WTC11 (cell line): ENCODE measurements around the gene FUT2. TPM values are rescaled to one million over a fixed set of nuclear protein-coding genes. Genes with fewer than 3 reads are reported as not detected.

Source experiments
- ATAC-seq: fragments of 200-7000 bp; cut with Tn5 transposase; 2 replicates; pipeline ENCODE4 v1.10.0; 2021; ENCODE audit warnings: mild to moderate bottlenecking, moderate library complexity
- CTCF ChIA-PET: fragments of 300-600 bp; sonication (Branson Sonifier 250); formaldehyde crosslinking; loops from one replicate; lab custom pipeline; 2021; ENCODE audit warnings: antibody characterized with exemption; lab: Charles Lee
- POLR2A ChIA-PET: fragments of 350-600 bp; sonication (Branson Sonifier 250); formaldehyde crosslinking; loops from one replicate; lab custom pipeline; 2021; ENCODE audit warnings: antibody characterized with exemption; lab: Charles Lee
- DNase-seq: peaks from one replicate; pipeline ENCODE4 v3.0.0; 2021; ENCODE audit warnings: low spot score
- H3K27ac Mint-ChIP-seq: 2 replicates; pipeline ENCODE4 v1.8.0; 2021; ENCODE audit warnings: mixed read lengths
- H3K27me3 Mint-ChIP-seq: 2 replicates; pipeline ENCODE4 v1.8.0; 2021; ENCODE audit warnings: low read depth, mild to moderate bottlenecking, moderate library complexity, mixed read lengths
- H3K36me3 Mint-ChIP-seq: 2 replicates; pipeline ENCODE4 v1.8.0; 2021; ENCODE audit warnings: mixed read lengths
- H3K4me1 Mint-ChIP-seq: 2 replicates; pipeline ENCODE4 v1.8.0; 2022; ENCODE audit warnings: mixed read lengths
- H3K4me3 Mint-ChIP-seq: 2 replicates; pipeline ENCODE4 v1.8.0; 2021; ENCODE audit warnings: mild to moderate bottlenecking, moderate library complexity, mixed read lengths
- H3K9me3 Mint-ChIP-seq: 2 replicates; pipeline ENCODE4 v1.8.0; 2021; ENCODE audit warnings: mixed read lengths
- ESRRA ChIP-seq: sonication (generic); formaldehyde crosslinking; IDR thresholded peaks from 2 replicates; pipeline ENCODE4 v1.8.1; 2022; ENCODE audit warnings: mild to moderate bottlenecking, missing genetic modification reagents, borderline replicate concordance
- FOXP4 ChIP-seq: sonication (generic); formaldehyde crosslinking; IDR thresholded peaks from 2 replicates; pipeline ENCODE4 v1.8.0; 2022; ENCODE audit warnings: mild to moderate bottlenecking, missing genetic modification reagents
- NFE2L1 ChIP-seq: sonication (generic); formaldehyde crosslinking; IDR thresholded peaks from 2 replicates; pipeline ENCODE4 v1.8.1; 2023; ENCODE audit warnings: missing genetic modification reagents
- NFYB ChIP-seq: sonication (generic); formaldehyde crosslinking; conservative IDR thresholded peaks from 2 replicates; pipeline ENCODE4 v1.8.0; 2022; ENCODE audit warnings: low read depth, missing genetic modification reagents
- NR1H2 ChIP-seq: sonication (generic); formaldehyde crosslinking; IDR thresholded peaks from 2 replicates; pipeline ENCODE4 v1.9.0; 2021; ENCODE audit warnings: mild to moderate bottlenecking, moderate library complexity, missing genetic modification reagents
- NR3C1 ChIP-seq: sonication (generic); formaldehyde crosslinking; conservative IDR thresholded peaks from 2 replicates; pipeline ENCODE4 v1.8.1; 2023; ENCODE audit warnings: low read depth, mild to moderate bottlenecking, missing genetic modification reagents
- OVOL2 ChIP-seq: fragments of 250-450 bp; sonication (Bioruptor Pico); IDR thresholded peaks from 2 replicates; pipeline ENCODE4 v1.9.0; 2021; ENCODE audit warnings: mild to moderate bottlenecking, borderline replicate concordance
- RORB ChIP-seq: fragments of 250-450 bp; sonication (Bioruptor Pico); IDR thresholded peaks from 2 replicates; pipeline ENCODE4 v1.9.0; 2021; ENCODE audit warnings: mild to moderate bottlenecking
- SMAD3 ChIP-seq: sonication (generic); formaldehyde crosslinking; IDR thresholded peaks from 2 replicates; pipeline ENCODE4 v1.8.0; 2022; ENCODE audit warnings: missing genetic modification reagents, mild to moderate bottlenecking, borderline replicate concordance
- SMAD4 ChIP-seq: sonication (generic); formaldehyde crosslinking; IDR thresholded peaks from 2 replicates; pipeline ENCODE4 v1.8.0; 2022; ENCODE audit warnings: mild to moderate bottlenecking, missing genetic modification reagents
- TEAD1 ChIP-seq: sonication (generic); formaldehyde crosslinking; IDR thresholded peaks from 2 replicates; pipeline ENCODE4 v1.8.0; 2022; ENCODE audit warnings: mild to moderate bottlenecking, missing genetic modification reagents
- TP53 ChIP-seq: sonication (generic); formaldehyde crosslinking; IDR thresholded peaks from 2 replicates; pipeline ENCODE4 v1.8.1; 2023; ENCODE audit warnings: mild to moderate bottlenecking, missing genetic modification reagents
- USF1 ChIP-seq: sonication (generic); formaldehyde crosslinking; IDR thresholded peaks from 2 replicates; pipeline ENCODE4 v1.8.0; 2022; ENCODE audit warnings: mild to moderate bottlenecking, missing genetic modification reagents
- ZNF138 ChIP-seq: sonication (generic); formaldehyde crosslinking; conservative IDR thresholded peaks from 2 replicates; pipeline ENCODE4 v1.8.1; 2022; ENCODE audit warnings: mild to moderate bottlenecking, moderate library complexity, missing genetic modification reagents
- ZNF671 ChIP-seq: fragments of 250-450 bp; sonication (Bioruptor Pico); IDR thresholded peaks from 2 replicates; pipeline ENCODE4 v1.8.0; 2021; ENCODE audit warnings: mild to moderate bottlenecking
- total RNA-seq: library from RNA; stranded (reverse); gene quantifications from 3 replicates; pipeline ENCODE4 v1.2.3, GENCODE V29; 2021
- TF ChIP-seq, protein P1 (sequence below): fragments of 250-450 bp; sonication (Bioruptor Pico); IDR thresholded peaks from 2 replicates; pipeline ENCODE4 v1.9.0; 2021; ENCODE audit warnings: moderate library complexity, mild to moderate bottlenecking, inconsistent platforms, borderline replicate concordance
- TF ChIP-seq, protein P2 (sequence below): sonication (generic); formaldehyde crosslinking; conservative IDR thresholded peaks from 2 replicates; pipeline ENCODE4 v1.8.1; 2023; ENCODE audit warnings: mild to moderate bottlenecking, low read depth, missing genetic modification reagents, moderate library complexity
- TF ChIP-seq, protein P3 (sequence below): sonication (generic); formaldehyde crosslinking; IDR thresholded peaks from 2 replicates; pipeline ENCODE4 v1.8.1; 2022; ENCODE audit warnings: mild to moderate bottlenecking, missing genetic modification reagents, moderate library complexity, borderline replicate concordance
- TF ChIP-seq, protein P4 (sequence below): sonication (generic); formaldehyde crosslinking; IDR thresholded peaks from 2 replicates; pipeline ENCODE4 v1.8.0; 2022; ENCODE audit warnings: missing genetic modification reagents

The FUT2 gene
- total RNA-seq, 1 experiment from 2014 or later, result 5.9 TPM

DNA sequence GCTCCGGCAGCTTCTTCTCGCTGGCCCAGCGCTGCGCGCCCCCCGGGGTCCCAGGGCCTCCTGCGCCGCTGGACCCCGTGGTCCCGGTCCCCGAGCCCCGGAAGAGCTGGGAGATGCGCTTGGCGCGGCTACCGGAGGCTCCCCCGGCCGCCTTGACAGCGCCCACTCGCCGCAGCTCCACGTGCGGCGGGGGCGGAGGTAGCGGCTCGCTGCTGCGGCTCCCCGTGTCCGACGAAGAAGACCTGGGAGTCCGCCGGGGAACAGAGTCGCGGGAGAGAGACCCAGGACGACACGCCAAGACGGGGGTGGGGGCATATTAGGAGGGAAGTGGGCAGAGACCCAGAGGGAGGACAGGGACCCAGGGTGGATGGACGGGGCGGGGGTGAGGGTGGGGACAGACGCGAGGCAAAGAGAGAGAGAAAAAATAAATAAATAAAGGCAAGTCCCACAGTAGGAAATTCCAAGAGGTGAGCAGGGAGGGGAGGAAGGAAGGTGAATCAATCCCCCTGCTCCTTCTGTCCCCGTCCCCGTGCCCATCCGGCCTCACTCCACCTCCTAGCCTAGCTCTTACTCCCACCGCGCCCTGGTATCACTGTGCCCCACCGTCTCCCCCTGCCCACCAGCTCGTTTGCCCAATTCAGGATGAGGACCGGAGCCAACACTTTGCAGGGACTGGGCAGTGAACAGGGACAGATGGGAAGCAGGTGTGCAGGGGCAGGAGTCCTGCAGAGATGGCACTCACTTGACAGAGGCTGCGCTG, 43.8 kb downstream of the FUT2 start (continued):
- TF ChIP-seq, protein P1, sequence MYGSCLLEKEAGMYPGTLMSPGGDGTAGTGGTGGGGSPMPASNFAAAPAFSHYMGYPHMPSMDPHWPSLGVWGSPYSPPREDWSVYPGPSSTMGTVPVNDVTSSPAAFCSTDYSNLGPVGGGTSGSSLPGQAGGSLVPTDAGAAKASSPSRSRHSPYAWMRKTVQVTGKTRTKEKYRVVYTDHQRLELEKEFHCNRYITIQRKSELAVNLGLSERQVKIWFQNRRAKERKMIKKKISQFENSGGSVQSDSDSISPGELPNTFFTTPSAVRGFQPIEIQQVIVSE (CRISPR knock-in tag), result no peak
- TF ChIP-seq, protein P2, sequence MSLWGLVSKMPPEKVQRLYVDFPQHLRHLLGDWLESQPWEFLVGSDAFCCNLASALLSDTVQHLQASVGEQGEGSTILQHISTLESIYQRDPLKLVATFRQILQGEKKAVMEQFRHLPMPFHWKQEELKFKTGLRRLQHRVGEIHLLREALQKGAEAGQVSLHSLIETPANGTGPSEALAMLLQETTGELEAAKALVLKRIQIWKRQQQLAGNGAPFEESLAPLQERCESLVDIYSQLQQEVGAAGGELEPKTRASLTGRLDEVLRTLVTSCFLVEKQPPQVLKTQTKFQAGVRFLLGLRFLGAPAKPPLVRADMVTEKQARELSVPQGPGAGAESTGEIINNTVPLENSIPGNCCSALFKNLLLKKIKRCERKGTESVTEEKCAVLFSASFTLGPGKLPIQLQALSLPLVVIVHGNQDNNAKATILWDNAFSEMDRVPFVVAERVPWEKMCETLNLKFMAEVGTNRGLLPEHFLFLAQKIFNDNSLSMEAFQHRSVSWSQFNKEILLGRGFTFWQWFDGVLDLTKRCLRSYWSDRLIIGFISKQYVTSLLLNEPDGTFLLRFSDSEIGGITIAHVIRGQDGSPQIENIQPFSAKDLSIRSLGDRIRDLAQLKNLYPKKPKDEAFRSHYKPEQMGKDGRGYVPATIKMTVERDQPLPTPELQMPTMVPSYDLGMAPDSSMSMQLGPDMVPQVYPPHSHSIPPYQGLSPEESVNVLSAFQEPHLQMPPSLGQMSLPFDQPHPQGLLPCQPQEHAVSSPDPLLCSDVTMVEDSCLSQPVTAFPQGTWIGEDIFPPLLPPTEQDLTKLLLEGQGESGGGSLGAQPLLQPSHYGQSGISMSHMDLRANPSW (CRISPR knock-in tag), result no peak
- TF ChIP-seq USF1 (CRISPR knock-in tag) (no peak), TP53 (CRISPR knock-in tag) (no peak), ZNF138 (CRISPR knock-in tag) (no peak), FOXP4 (CRISPR knock-in tag) (no peak), SMAD4 (no peak), TEAD1 (CRISPR knock-in tag) (no peak), ZNF671 (CRISPR knock-in tag) (no peak), NFYB (no peak)
- TF ChIP-seq, protein P3, sequence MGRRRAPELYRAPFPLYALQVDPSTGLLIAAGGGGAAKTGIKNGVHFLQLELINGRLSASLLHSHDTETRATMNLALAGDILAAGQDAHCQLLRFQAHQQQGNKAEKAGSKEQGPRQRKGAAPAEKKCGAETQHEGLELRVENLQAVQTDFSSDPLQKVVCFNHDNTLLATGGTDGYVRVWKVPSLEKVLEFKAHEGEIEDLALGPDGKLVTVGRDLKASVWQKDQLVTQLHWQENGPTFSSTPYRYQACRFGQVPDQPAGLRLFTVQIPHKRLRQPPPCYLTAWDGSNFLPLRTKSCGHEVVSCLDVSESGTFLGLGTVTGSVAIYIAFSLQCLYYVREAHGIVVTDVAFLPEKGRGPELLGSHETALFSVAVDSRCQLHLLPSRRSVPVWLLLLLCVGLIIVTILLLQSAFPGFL (CRISPR knock-in tag), result no peak
- TF ChIP-seq, protein P4, sequence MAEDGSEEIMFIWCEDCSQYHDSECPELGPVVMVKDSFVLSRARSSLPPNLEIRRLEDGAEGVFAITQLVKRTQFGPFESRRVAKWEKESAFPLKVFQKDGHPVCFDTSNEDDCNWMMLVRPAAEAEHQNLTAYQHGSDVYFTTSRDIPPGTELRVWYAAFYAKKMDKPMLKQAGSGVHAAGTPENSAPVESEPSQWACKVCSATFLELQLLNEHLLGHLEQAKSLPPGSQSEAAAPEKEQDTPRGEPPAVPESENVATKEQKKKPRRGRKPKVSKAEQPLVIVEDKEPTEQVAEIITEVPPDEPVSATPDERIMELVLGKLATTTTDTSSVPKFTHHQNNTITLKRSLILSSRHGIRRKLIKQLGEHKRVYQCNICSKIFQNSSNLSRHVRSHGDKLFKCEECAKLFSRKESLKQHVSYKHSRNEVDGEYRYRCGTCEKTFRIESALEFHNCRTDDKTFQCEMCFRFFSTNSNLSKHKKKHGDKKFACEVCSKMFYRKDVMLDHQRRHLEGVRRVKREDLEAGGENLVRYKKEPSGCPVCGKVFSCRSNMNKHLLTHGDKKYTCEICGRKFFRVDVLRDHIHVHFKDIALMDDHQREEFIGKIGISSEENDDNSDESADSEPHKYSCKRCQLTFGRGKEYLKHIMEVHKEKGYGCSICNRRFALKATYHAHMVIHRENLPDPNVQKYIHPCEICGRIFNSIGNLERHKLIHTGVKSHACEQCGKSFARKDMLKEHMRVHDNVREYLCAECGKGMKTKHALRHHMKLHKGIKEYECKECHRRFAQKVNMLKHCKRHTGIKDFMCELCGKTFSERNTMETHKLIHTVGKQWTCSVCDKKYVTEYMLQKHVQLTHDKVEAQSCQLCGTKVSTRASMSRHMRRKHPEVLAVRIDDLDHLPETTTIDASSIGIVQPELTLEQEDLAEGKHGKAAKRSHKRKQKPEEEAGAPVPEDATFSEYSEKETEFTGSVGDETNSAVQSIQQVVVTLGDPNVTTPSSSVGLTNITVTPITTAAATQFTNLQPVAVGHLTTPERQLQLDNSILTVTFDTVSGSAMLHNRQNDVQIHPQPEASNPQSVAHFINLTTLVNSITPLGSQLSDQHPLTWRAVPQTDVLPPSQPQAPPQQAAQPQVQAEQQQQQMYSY (CRISPR knock-in tag), result no peak
- TF ChIP-seq, all 79 proteins: peak for 0

DNA sequence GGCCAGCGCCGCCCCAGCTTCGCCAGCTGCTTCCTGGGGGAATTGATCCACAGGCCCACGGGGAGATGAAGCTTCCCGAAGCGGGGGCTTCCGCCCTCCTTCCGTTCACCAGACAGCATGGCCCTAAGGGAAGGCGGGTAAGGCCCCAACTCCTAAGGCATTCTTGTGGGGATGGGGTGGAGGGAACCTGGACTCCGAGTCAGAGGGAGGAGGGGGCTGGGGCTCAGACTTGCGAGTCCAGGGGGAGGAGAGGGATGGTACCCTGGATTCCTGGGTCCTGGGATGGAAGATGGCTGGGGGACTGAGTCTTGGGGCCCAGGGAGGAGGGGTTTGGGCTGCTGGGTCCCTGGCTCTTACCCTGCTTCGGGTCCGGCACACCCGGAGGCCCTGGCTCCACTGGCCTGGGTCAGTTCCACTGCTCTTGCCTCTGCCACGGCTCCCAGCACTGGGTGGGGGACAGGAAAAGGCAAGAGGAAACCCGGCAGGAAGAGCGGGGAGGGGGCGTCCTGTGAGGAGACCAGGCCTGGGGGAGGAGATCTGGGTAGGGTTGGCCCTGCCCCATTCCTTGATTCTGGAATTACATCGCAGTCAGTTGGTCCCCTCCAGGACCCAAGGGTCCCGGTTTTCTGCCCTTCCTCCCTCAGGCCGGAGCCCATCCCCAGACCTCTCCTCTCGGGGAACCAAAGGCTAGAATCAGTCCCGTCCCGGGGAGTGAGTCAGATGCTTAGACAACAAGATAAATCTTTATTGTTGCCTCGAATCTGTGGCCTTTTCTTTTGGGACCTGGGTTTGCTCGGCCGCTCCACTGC, 44.6 kb downstream of the FUT2 start, which contains the start of gene RASIP1:
RASIP1 (minus strand) TSS at position 447 of the 809 bp plus-strand sequence; CDS start at position 119, 328 bp downstream.
- no peaks in the 10 kb centered on the region for H3K9me3 Mint-ChIP-seq
- H3K27me3 Mint-ChIP-seq, result peaks cover 51% of the 10 kb centered on the region
- TF ChIP-seq NR1H2 (CRISPR knock-in tag) (no peak), ESRRA (CRISPR knock-in tag) (no peak), OVOL2 (no peak), NR3C1 (CRISPR knock-in tag) (no peak), RORB (CRISPR knock-in tag) (no peak), SMAD3 (CRISPR knock-in tag) (no peak), NFE2L1 (CRISPR knock-in tag) (no peak)
- peaks cover 39% of the 10 kb centered on the region for H3K4me1 Mint-ChIP-seq
- no peak for DNase-seq
- no peaks in the 10 kb centered on the region for H3K36me3 Mint-ChIP-seq
- H3K4me3 Mint-ChIP-seq, result peak within 1 kb of the TSS; percentile 60
- no peak for ATAC-seq
- ChIA-PET CTCF (interaction anchor here (1.3 to 5.7 kb wide), 6 partner anchors 12 to 95 kb away, joined by 3 to 56 read pairs (median 23); partner anchors contain the start of gene CA11), POLR2A (no interaction called here)
- H3K27ac Mint-ChIP-seq, result peak within 1 kb of the TSS; percentile 74
